Measurements from ENCODE around the gene TMEM54.
A peak's percentile ranks its signal among the peaks of the same experiment; 100 is the strongest.

The TMEM54 gene

GRCh38 chr1:32877211-32878110 is 23.7 kb downstream of the TMEM54 start:
- H3K4me3 ChIP-seq (ENCODE audit: low read depth, low read length), result no peak overlapping the region
- ChIA-PET CTCF (interaction anchor here (0.8 to 9.0 kb wide), 18 partner anchors 11 to 477 kb away, joined by 3 to 187 read pairs (median 14); partner anchors contain the start of genes AZIN2 and HPCA), POLR2A (no interaction called here)
- no peak for DNase-seq (ENCODE audit: low read depth, low spot score)
- TF ChIP-seq, protein P1, sequence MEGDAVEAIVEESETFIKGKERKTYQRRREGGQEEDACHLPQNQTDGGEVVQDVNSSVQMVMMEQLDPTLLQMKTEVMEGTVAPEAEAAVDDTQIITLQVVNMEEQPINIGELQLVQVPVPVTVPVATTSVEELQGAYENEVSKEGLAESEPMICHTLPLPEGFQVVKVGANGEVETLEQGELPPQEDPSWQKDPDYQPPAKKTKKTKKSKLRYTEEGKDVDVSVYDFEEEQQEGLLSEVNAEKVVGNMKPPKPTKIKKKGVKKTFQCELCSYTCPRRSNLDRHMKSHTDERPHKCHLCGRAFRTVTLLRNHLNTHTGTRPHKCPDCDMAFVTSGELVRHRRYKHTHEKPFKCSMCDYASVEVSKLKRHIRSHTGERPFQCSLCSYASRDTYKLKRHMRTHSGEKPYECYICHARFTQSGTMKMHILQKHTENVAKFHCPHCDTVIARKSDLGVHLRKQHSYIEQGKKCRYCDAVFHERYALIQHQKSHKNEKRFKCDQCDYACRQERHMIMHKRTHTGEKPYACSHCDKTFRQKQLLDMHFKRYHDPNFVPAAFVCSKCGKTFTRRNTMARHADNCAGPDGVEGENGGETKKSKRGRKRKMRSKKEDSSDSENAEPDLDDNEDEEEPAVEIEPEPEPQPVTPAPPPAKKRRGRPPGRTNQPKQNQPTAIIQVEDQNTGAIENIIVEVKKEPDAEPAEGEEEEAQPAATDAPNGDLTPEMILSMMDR (IDR thresholded peaks at IDR 0.05; ENCODE audit: insufficient read depth, low read length, missing control alignments), result no peak

- no peak overlapping the region for H3K4me3 ChIP-seq (ENCODE audit: low read depth, low read length)
- DNase-seq (ENCODE audit: low read depth, low spot score), result no peak
- CTCF ChIA-PET, result interaction anchor here (0.5 to 9.0 kb wide), 28 partner anchors 10 to 477 kb away, joined by 3 to 187 read pairs (median 5); partner anchors contain the start of genes AZIN2 and HPCA
- POLR2A ChIA-PET, result interaction anchor here (1.3 kb wide), 1 partner anchor 173 kb away, joined by 4 read pairs; no protein-coding TSS in a partner anchor
- TF ChIP-seq, protein P1 (IDR thresholded peaks at IDR 0.05; ENCODE audit: insufficient read depth, low read length, missing control alignments), result peak; percentile 95
Observed at GRCh38 chr1:32876341-32877210, 24.6 kb downstream of the TMEM54 start.

DNA sequence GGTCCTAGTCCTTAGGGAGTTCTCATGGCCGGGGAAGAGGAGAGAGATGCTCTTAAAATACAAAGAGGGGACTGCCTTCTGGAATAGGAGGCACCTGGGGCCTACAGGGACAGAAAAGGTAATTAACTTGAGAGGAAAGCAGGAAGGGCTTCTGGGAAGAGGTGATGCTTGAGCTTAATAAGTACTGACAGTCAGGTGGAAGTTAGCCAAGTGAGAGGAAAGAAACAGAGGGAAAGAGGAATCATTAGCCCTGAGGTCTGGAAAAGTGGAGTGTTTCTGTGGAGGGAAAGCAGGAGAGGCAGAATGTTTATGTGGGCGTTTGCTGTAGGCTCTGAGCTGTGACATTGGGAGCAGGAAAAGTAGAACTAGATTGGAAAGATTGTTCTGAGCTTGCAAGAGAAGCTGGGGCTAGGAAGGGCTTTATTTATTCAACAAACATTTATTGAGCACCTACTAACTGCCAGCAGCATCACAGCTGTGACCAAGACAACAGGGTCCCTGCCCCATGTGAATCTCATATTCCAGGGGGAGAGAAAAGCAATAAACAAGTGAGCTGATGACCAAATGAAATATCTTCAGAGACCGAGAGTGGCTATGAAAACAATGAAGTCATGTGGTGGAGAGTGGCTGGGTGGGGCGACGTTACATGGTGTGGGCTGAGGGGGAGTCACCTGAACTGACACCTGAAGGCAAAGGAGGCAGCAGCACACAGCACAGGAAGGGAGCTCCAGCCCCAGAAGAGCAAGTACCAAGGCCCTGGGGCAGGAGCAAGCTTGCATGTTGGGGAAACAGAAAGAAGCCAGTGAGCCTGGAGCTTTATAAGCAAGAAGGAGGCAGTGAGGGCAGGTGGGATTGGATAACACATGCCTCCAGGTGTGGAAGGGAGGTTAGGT is 26.1 kb downstream of the TMEM54 start:
- CTCF ChIA-PET, result interaction anchor here (0.6 to 9.0 kb wide), 27 partner anchors 9 to 475 kb away, joined by 3 to 187 read pairs (median 5); partner anchors contain the start of genes AZIN2 and HPCA
- POLR2A ChIA-PET, result interaction anchor here (0.9 to 1.3 kb wide), 2 partner anchors 171 to 224 kb away, joined by 3 to 4 read pairs; partner anchors contain the start of gene RBBP4
- no peak for DNase-seq (ENCODE audit: low read depth, low spot score)
- no peak overlapping the region for H3K4me3 ChIP-seq (ENCODE audit: low read depth, low read length)
- TF ChIP-seq, protein P1 (IDR thresholded peaks at IDR 0.05; ENCODE audit: insufficient read depth, low read length, missing control alignments), result no peak

- H3K4me3 ChIP-seq (ENCODE audit: low read depth, low read length), result no peak overlapping the region
- TF ChIP-seq, protein P1 (IDR thresholded peaks at IDR 0.05; ENCODE audit: insufficient read depth, low read length, missing control alignments), result no peak
- ChIA-PET POLR2A (no interaction called here), CTCF (interaction anchor here (0.6 to 9.0 kb wide), 28 partner anchors 8 to 479 kb away, joined by 3 to 187 read pairs (median 4); partner anchors contain the start of genes AZIN2, BSDC1, HPCA and ZBTB8B)
- no peak for DNase-seq (ENCODE audit: low read depth, low spot score)
Observed at GRCh38 chr1:32873484-32873883, 27.7 kb downstream of the TMEM54 start.

DNA sequence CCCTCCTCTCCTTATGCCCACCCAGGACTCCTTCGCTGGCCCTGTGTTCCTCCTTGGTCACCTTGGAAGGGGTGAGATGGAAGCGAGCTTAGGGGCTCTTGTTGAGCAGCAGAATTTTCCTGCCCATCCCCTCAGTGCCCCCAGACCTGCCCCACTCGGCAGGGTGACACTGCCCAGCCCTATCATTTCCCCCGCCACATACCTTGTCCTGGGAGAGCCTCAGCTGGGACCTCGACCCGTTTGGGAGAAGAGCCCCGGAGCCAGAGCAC is 29.1 kb downstream of the TMEM54 start:
- TF ChIP-seq, protein P1 (IDR thresholded peaks at IDR 0.05; ENCODE audit: insufficient read depth, low read length, missing control alignments), result no peak
- no peak overlapping the region for H3K4me3 ChIP-seq (ENCODE audit: low read depth, low read length)
- ChIA-PET POLR2A (no interaction called here), CTCF (interaction anchor here (0.6 to 9.0 kb wide), 32 partner anchors 9 to 478 kb away, joined by 3 to 187 read pairs (median 4); partner anchors contain the start of genes AZIN2, BSDC1, HPCA and S100PBP)
- DNase-seq (ENCODE audit: low read depth, low spot score), result no peak
